HG03097 (cell line): Measurements from ENCODE around the gene MTA3.
"Not testable (repeated sequence)": the region's sequence is repeated elsewhere in the genome, so short reads cannot be mapped to it uniquely, and the experiment has no call there.

Experiments
- ATAC-seq: cut with Tn5 transposase; IDR thresholded peaks from one replicate; pipeline ENCODE4 v1.9.1; 2021; ENCODE audit not compliant: unreplicated experiment, low FRiP score

Gene MTA3

GRCh38 chr2:42722320-42723190 lies 154.1 kb downstream of the MTA3 start:
- peak; percentile 82 for ATAC-seq

GRCh38 chr2:42723465-42723864 lies 155.0 kb downstream of the MTA3 start:
- no peak for ATAC-seq

GRCh38 chr2:42724886-42725285 lies 156.5 kb downstream of the MTA3 start:
- ATAC-seq = no peak

- ATAC-seq = no peak
Measured at GRCh38 chr2:42725657-42726056, 157.2 kb downstream of the MTA3 start.

- ATAC-seq = no peak
Measured at GRCh38 chr2:42726680-42727079, 158.2 kb downstream of the MTA3 start.

- not testable (repeated sequence) for ATAC-seq
Measured at GRCh38 chr2:42731316-42731715, 162.9 kb downstream of the MTA3 start.

GRCh38 chr2:42733852-42734251 lies 165.4 kb downstream of the MTA3 start:
- no peak for ATAC-seq

GRCh38 chr2:42736598-42737322 lies 168.3 kb downstream of the MTA3 start:
- ATAC-seq = no peak

- ATAC-seq = no peak
Measured at GRCh38 chr2:42741140-42741539, 172.7 kb downstream of the MTA3 start.

GRCh38 chr2:42742740-42743658 lies 174.6 kb downstream of the MTA3 start:
- ATAC-seq = no peak

GRCh38 chr2:42743659-42743990 lies 175.2 kb downstream of the MTA3 start:
- ATAC-seq = no peak

GRCh38 chr2:42744545-42745082 lies 176.2 kb downstream of the MTA3 start:
- ATAC-seq = no peak

GRCh38 chr2:42747422-42747821 lies 179.0 kb downstream of the MTA3 start:
- ATAC-seq = no peak

GRCh38 chr2:42748840-42749239 lies 180.4 kb downstream of the MTA3 start:
- ATAC-seq = no peak

GRCh38 chr2:42752314-42752713 lies 183.9 kb downstream of the MTA3 start:
- peak; percentile 40 for ATAC-seq

- no peak for ATAC-seq
Measured at GRCh38 chr2:42752816-42753813, 184.7 kb downstream of the MTA3 start.

GRCh38 chr2:42754021-42754775 lies 185.8 kb downstream of the MTA3 start:
- ATAC-seq = peak; percentile 58

GRCh38 chr2:42754776-42755140 lies 186.3 kb downstream of the MTA3 start:
- ATAC-seq = no peak
